Globus pallidus (tissue), 1 donor: ENCODE measurements around the gene CDC14A.
"Not testable (repeated sequence)": the region's sequence is repeated elsewhere in the genome, so short reads cannot be mapped to it uniquely, and the experiment has no call there.

Source experiments
- DNase-seq: peaks from one replicate; pipeline ENCODE4 v3.0.0-alpha.2; 2015; ENCODE audit warnings: low spot score

Gene CDC14A

DNA sequence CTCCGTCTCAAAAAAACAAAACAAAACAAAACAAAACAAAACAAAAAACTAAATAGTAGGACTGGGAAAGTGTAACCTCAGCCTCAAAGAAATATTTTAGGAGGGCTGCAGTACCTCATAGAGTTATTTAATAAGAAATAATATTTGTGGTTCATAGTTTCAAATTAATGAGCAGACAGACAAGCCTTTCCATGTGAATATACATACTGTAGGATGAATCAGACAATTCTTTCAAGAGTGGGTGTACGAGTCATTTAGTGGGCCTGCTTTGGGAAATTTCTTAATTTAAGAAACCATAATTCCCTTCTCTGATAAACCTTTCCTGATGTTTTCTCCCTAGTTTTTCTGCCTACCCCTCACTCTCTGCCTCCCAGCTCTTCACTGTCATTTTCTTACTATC is 52.5 kb downstream of the CDC14A start:
- DNase-seq, result no peak

DNA sequence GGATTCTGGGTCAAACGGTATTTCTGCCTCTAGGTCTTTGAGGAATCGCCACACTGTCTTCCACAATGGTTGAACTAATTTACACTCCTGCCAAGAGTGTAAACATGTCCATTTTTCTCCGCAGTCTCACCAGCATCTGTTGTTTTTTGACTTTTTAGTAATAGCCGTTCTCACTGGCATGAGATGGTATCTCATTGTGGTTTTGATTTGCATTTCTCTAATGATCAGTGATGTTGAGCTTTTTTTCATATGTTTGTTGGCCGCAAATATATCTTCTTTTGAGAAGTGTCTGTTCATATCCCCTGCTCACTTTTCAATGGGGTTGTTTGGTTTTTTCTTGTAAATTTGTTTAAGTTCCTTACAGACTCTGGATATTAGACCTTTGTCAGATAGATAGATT is 53.6 kb downstream of the CDC14A start:
- DNase-seq, result not testable (repeated sequence)

DNA sequence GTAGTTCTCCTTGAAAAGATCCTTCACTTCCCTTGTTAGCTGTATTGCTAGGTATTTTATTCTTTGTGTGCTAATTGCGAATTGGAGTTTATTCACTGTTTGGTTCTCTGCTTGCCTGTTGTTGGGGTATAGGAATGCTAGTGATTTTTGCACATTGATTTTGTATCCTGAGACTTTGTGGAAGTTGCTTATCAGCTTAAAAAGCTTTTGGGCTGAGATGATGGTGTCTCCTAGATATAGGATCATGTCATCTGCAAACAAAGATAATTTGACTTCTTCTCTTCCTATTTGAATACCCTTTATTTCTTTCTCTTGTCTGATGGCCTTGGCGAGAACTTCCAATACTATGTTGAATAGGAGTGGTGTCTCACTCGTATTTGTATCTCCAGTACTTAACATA is 55.1 kb downstream of the CDC14A start:
- not testable (repeated sequence) for DNase-seq

DNA sequence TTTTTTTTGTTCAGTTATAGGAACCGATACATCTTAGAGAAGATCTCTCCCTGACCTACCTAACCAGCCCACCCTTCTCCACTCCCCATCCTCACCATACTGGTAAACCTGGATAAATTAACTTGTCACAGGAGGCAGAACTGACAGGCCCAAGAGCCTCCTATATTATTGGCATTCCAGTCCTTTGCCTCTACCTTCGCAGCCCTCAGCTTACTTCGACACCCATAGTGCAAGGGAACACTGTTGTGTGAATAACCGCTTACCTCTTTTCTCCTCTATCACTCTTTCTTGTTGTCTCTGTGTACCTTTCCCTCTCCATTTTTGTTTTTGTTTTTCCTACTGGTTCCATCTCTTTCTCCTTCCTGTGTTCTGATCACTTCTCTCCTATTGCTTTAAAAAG is 58.7 kb downstream of the CDC14A start:
- no peak for DNase-seq

DNA sequence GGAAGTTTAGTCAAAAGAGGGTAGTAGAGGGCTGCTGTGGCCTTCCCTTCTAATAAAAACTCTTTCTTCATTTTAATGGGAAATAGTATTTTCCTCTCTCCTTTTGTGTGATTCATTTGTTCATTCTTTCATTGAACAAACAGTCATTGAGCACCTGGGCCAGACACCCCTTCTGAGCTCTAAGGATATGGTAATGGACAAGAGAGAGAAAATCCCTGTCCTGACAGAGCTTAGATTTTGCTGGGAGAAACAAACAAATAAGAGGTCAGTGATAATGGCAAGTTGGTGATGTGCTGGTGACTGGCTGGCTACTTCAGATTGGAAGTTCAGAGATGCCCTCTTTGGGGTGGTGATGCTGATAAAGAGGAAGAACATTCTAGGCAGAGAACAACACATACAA is 59.3 kb downstream of the CDC14A start:
- no peak for DNase-seq

DNA sequence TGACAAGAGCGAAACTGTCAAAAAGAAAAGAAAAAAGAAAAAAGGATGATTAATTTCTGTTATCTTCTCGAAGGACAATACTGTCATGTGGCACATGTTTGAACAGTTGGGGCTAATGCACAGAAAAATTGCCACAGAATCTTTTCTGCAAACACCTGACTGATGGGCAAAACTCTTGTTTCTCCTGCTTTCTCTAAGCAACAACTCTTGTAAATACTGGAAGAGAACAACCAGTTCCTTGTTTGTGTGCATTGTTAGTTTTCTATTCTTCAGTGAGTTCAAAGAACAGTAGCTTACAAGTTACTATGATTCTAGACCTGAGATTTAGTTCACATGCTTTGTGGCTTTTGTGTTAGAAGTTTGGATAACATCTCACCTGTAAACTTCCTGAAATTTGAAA is 60.7 kb downstream of the CDC14A start:
- DNase-seq, result no peak

DNA sequence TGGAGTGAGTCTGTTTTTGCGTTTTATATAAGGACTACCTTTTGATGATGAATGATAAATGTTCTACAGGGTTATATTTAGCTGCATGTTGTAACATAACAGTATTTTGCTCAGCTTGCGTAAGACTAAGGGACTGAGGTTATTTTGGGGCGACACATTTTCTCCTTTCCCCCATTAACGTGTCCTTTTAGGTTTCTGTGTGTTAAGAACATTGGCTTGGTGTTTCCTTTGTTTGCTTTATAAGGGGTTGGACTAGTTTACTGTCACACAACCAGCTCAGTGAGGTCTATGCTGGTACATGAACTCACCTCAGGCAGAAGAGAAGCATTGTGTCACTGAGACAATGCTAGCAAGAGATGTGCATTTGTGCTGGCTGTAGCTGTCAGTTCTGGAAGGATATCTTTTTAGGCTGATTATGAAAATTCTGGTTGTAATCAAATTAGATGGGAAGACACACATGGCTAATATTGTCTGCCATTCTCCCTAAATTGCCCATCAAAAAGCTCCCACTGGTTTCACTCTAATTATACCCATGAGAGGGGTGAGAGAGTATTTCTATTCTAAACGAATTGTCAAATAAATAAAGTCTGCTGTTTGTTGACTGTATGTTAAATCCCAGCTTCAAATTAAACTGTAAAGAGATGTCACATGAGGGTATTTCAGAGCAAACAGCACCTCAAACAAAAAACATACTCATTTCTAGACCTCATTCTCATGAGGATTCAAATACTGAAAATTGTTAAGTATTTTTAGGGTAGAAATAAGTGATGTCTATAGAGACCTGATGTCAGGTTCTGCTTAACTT is 62.6 kb downstream of the CDC14A start:
- no peak for DNase-seq

DNA sequence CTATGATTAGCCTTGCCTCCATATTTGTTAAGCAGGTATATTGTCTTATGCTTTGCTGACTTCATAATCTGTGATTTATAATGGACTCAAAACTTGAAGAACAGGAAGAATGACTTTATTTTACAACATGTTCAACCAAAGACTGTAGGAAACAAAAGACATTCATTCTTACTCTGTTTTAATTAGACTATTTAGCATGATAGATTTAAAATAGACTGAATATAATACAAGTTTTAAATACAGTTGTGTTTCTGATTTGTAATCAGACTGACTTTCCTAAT is 63.1 kb downstream of the CDC14A start:
- no peak for DNase-seq

DNA sequence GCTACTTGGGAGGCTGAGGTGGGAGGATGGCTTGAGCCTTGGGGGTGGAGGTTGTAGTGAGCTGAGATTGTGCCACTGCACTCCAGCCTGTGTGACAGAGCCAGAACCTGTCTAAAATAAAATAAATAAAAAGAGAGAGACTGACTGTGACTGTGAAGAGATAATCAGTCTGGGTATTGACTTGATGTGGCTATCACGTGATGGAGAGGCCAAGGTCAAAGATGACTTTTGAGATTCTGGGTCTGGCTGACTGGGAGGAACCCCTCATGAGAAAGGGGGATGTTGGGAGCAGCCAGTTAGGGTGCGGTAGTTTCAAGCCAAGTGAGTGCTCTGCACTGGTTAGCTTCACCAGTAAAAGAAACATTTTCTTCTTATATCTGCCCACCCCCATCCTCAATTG is 66.8 kb downstream of the CDC14A start:
- no peak for DNase-seq

DNA sequence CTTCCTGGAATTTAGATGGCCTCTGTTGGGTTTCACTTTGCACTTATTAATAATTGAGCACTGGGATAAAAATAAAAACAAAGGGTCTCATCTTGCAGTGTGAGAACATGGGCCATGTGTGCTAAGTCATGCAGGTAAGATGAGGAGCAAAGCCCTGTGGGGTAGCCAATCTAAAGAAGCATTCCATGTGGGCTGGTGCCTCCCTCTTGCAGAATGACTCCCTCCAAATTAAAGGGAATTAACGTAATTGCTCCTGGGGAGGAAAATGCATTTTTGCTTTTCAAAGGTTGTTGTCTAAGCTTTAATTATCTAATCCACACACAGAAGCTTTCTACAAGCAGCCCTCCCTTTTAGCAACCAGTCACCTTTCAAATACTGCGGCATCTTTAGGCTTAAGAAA is 69.8 kb downstream of the CDC14A start:
- DNase-seq, result no peak

DNA sequence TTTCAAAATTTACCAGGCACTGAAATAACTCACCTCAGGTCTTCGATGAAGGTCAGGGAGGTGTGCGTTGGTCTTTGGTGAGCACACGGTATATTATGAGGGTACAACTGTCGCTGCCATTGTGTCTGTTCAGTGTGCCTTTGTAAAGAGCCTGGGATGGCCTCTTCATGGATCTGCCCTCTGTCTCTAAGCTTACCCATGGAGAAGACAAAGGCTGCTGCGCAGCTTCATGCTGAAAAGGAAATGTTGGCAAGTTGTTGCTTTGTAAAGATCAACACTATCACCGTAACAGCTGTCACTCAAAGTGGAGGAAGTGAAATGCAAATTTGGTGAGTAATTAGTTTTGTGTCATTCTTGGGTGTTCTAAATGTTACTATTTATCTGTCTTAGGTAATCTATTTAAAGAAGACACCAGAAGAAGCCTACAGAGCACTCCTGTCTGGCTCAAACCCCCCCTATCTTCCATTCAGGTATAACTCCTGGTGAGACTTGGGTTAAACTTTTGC is 71.6 kb downstream of the CDC14A start:
- no peak for DNase-seq

DNA sequence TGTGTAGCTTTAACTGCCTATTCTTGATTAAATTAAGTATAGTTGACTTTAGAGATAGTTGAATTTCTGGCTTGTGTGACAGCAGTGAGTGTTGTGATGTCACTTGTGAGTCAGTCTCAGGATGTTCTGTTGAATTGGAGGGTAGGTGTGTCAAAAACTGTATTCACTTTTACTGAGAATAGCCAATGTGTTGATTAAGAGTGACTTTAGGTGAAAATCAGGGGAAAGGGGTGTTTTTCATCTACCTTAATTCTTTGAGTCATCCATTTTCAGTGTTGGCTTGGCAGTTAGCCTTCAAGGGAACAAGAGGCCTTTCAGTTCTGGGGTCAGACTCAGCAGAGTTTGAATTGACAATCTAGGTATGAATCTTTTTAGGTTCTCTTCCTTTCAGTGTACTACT is 75.9 kb downstream of the CDC14A start:
- DNase-seq, result no peak

DNA sequence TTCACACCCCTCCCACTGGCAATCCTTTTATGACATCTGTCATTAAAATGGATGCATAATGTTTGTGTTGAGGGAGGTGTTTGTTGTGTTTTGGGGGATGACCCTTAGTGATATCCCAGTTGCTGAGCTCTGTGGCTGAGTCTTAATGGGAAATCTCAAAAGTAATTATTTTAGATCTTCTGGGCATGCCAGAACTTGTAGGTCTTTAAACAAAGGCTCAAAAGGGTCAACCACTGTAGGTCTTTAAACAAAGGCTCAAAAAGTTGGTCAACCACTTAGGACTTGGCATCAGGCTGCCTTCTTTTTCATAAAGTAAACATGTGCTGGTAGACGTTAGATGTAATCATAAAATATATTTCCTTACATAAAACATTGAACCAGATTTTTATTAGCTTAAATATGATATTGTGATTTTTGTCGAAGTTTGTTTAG is 78.0 kb downstream of the CDC14A start:
- no peak for DNase-seq

DNA sequence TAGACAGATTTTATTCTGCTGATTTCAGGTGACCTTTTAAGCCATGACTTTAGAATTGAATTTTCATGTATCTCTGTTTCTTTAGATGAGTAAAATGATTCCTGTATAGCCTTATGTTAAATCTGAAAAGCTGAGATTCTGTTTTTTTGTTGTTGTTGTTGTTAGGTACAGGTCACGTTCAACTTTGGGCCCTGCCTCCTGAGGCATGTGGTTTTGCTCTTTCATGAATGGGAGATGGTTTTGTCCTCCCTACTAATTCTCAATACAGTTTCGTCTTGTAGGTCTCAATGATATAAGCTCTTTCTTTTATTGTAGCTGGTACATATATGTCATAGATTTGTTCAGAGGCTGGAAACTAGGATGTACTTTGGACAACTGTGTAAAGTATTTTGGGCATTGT is 79.6 kb downstream of the CDC14A start:
- no peak for DNase-seq

DNA sequence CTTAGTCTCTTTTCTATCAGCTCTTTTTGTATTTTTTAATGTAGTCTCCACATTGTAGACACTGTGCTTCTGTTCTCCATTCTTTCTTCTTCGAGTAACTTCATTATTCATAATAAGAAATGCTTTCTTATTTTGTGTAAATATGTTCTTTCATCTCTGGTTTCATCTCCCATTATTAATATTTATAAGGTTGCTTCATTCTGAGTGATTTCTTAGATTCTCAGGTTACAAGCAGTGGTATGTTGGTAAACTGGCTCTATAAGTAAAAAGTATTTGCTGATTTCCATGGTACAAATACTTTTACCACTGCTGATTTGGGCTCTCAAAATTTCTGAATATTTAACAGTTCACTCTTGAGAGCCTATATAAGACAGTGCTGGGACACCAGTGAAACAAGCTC is 81.3 kb downstream of the CDC14A start:
- DNase-seq, result no peak

DNA sequence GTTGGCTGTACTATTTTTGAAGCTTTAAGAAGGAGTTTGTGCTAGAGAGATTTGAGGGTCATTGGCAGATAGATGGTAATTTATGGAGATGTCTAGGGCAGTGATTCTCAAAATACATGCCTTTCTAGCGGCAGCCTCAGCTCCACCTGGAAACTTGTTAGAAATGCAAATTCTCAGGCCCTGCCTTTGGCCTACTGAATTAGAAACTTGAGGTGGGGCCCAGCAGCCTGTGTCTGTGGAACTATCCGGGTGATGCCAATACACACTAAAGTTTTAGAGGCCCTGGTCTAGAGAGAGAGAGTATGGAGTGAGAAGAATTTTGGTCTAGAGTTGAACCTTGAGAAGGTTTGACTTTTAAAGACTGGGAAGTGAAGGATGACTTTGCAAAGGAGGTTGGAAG is 82.5 kb downstream of the CDC14A start:
- no peak for DNase-seq

DNA sequence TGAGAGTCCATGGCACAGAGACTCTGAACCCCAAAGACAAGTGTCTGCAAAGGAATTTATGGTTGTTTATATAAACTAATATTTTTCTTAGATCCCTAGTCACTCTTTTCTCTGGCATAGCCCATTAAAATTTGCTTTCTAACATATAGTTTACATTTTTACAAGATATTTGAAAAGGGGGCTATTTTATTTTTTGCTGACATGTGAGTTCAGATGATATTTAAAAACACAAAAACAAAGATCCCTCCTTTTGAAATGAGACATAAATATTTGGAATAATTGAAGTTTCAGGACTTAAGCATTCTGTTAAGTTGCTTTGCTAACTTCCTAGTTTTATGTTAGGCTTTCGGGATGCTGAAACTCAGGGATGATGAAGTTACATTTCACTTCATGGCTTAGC is 86.1 kb downstream of the CDC14A start:
- DNase-seq, result no peak

DNA sequence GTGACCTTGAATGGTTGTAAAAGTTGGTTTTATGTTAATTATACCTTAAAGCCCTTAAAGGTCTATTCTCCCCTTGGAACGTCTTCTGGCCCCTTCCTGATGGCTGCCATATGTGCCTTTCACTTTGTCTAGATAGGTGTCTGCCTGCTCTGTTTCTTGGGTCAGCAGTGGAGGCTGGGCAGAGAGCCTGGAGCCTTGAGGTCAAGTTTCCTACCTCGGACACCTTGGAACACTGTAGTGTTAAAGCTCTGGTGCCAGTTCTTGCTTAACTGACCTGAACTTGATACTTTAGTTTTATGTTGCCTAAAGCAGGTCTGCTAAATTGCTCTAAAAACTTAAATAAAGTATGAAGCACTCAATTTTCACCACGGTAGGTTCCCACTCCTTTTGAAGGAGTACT is 86.5 kb downstream of the CDC14A start:
- no peak for DNase-seq

DNA sequence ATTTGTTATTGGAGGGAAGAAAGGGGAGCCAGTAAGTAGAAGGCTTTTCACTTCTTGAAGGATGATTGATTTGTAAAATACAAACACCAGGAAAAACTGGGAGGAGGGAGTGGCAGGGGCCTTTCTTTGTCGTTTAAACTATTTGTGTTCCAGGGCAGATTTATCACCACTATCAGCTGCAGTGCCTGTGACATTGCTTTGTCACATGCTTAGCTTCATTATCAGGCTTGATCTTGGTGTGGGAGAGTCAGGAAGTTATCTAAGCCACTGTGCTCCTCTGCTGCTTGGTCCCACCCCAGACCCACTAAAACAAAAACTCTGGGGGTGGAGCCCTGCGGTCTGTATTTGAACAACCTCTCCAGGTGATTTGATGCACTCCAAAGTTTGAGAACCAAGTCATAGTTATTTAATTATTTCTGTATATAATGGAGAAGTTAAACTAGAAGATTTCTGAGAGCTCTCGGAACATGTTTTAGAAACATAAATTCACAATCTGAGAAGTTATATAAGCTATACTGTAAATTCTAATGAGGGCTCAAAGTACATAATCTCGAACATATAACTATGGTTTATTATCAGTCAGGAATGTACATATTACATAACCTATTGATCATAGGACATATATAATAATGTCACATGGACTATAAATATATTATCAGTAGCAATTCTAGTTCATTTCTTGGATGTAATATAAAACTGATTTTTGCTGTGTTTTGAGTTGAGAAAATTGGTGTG is 87.9 kb downstream of the CDC14A start:
- no peak for DNase-seq

DNA sequence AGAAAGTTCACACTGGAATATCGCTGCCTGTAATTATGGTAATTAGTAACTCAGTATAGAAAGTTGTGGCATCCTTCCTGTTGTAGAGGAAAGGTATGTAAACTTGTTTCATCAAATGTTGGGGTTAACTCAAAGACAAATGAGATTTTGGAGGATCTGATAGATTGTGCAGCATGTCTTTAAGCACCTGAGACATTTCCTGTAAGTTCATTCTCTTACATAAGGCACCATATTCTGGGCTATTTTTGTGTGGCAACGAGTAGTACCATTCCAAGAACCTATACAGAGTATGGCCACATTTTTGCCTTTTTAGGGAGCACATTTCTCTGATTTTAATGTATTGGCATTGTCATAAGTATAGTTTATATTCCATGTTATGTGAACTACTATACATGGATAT is 88.8 kb downstream of the CDC14A start:
- no peak for DNase-seq

DNA sequence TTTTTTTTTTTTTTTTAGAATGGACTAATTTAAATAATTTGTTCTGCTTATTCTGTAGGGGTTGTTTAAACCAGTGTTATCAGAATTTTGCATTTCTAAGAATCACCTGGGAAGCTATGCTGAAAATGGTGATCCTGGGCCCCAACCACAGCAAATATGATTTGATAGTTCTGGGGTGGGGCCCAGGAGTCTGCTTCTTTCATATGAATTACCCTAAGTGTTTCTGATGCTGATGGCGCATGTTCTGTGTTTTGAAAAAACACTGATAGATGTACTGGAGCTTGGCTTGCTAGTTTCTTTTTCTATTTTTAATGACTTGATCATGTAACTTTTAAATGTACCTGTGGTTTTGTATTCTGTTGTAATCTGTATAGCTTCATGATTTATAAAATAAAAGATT is 89.3 kb downstream of the CDC14A start:
- DNase-seq, result no peak

DNA sequence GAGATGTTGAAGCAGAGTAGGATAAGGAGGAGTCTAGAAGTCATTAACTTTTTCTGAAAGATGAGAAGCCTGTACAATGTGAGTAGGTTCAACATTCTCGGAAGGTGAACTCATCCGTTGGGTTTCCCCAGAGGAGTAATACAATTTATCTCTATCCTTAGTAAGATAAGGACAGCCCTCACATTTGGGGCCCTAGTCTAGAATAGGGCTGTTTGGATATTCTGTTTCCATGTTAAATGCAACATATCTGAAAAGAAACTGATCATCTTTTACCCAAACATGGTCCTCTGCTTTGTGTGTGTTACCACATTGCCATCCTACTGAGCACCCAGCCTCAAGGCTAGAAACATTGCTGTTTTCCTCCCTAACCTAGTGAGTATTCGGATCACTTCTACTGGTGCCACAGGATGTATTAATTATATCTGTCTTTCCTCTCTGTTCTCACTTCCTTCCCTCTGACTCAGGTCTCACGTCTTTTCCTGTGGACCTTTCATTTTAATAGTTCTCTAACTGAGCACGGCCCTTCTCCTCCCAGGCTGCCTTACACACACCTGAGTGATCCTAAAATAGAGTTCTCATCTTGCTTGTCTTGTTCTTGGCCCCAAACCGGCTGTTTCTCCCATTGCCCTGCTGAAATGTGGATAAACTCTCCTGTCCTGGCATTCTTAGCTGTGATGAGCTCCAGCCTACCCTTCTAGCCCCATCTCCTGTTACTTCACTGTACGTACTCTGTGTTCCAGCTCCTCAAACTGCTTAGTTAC is 91.7 kb downstream of the CDC14A start:
- DNase-seq, result no peak

DNA sequence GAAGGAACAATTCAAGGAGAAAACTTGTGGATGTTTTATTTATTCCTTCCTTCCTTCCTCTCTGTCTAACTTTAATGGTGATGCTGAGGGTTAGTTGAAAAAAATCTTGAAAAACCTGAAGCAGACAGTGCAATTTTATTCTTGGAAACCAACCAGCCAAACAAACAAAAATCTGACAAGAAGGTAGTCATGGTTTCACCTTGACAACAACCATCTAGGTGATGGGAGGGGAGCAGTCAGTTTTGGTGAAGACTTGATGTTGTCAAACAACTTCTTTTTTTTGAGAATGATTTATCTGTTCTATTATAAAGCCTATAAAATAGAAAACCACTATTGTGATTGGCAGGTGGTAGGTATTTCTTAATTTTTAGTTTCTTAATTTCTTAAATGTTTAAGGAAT is 93.3 kb downstream of the CDC14A start:
- no peak for DNase-seq
